Measurements from ENCODE around the gene EHMT2.

The EHMT2 gene

GRCh38 chr6:31837369-31838113, 60.0 kb downstream of the EHMT2 start:
- no peak for DNase-seq

- DNase-seq, result no peak
Measured at GRCh38 chr6:31836474-31837368, 60.8 kb downstream of the EHMT2 start.

GRCh38 chr6:31836047-31836473, 61.4 kb downstream of the EHMT2 start:
- no peak for DNase-seq

- peak; percentile 78 for DNase-seq
Measured at GRCh38 chr6:31834367-31835250, 62.9 kb downstream of the EHMT2 start.

- peak; percentile 52 for DNase-seq
Measured at GRCh38 chr6:31831350-31832215, 65.9 kb downstream of the EHMT2 start.

GRCh38 chr6:31830886-31831335, 66.6 kb downstream of the EHMT2 start:
- DNase-seq, result peak; percentile 24

Data from CD4-positive, alpha-beta T cell treated with Interferon gamma for 1 hour (primary cell).